Measurements from ENCODE around the gene EIF1. TPM values are rescaled to one million over a fixed set of nuclear protein-coding genes. Genes with fewer than 3 reads are reported as not detected.

EIF1 gene
- total and polyA plus RNA-seq, 2 of the 8 experiments (the other 6 are each of a cell fraction or from before 2014, with no cell fraction given): 175 to 539 TPM

- no peak overlapping the region for H3K4me2 ChIP-seq (ENCODE audit: insufficient read depth in 1 of 2, low read depth in 2 of 2, low read length in 2 of 2)
- 81% methylated on average over 24 of the region's 24 CpGs; no CpG with 5 or more reads in 1 of the 2 experiments for WGBS, 2 experiments (ENCODE audit: extremely low coverage in 1 of 2, insufficient coverage in 1 of 2, insufficient read length in 1 of 2, insufficient replicate concordance in 2 of 2, low coverage in 1 of 2, low lambda C conversion rate in 2 of 2, missing lambda C conversion rate in 1 of 2)
- no peak for DNase-seq (ENCODE audit: low read depth in 1 of 2, low spot score in 2 of 2)
These were observed 33.7 kb upstream of the EIF1 start for GRCh38 chr17:41654678-41655607.

More at GRCh38 chr17:41654678-41655607, 33.7 kb upstream of the EIF1 start:
- POLR2A ChIA-PET (ENCODE audit: partially characterized antibody): interaction anchor here (1.3 to 2.1 kb wide), 3 partner anchors 33 to 34 kb away, joined by 3 to 8 read pairs (median 6); partner anchors contain the start of gene EIF1
- FAIRE-seq: no peak
- Histone ChIP-seq H2AFZ (ENCODE audit: low read length) (peak overlapping the region; percentile 37; the same call in 1 of the 2 replicates), H2BK12ac (ENCODE audit: low read depth, low read length) (peak overlapping the region; percentile 44), H2AK5ac (ENCODE audit: low read depth, low read length) (no peak overlapping the region), H3K23me2 (ENCODE audit: low read depth, low read length) (peaks cover 7% of the 10 kb centered on the region; the same call in 1 of the 2 replicates), H3K23ac (ENCODE audit: insufficient read length) (no peak overlapping the region), H3K79me1 (ENCODE audit: low read depth, low read length) (no peaks in the 10 kb centered on the region), H2BK15ac (ENCODE audit: low read length) (peak overlapping the region; percentile 65), H3K36me3 (ENCODE audit: control insufficient read depth in 2 of 4, insufficient read depth in 4 of 4, low read length in 3 of 4) (no peaks in the 10 kb centered on the region), H3K4ac (replicated peaks; ENCODE audit: insufficient read length, low read depth, low read length) (peak overlapping the region; percentile 82), H3K9ac (replicated peaks in 1 of 4; ENCODE audit: extremely low read depth in 1 of 4, low read depth in 3 of 4, low read length in 3 of 4) (no peak overlapping the region), H3K14ac (ENCODE audit: insufficient read length) (no peak overlapping the region), H3K27ac (ENCODE audit: low read depth, low read length) (no peak overlapping the region), H4K91ac (replicated peaks; ENCODE audit: insufficient read length, low read length) (peak overlapping the region; percentile 92), H2BK120ac (replicated peaks; ENCODE audit: low read depth, low read length) (no peak overlapping the region), H4K8ac (ENCODE audit: extremely low read depth, insufficient read depth, low read length) (peak overlapping the region; percentile 92), H3K4me1 (replicated peaks in 1 of 4; ENCODE audit: control insufficient read depth in 3 of 4, insufficient read depth in 4 of 4, low read length in 3 of 4) (peaks cover 0 to 24% (median 8%) of the 10 kb centered on the region in 4 experiments; a peak in 5 of 7 replicates), H2BK20ac (ENCODE audit: low read length) (peak overlapping the region; percentile 48; the same call in 1 of the 2 replicates), H3K18ac (ENCODE audit: extremely low read depth, low read length) (peak overlapping the region; percentile 60), H3K79me2 (ENCODE audit: control insufficient read depth in 1 of 2, insufficient read depth in 2 of 2, low read length in 2 of 2) (no peaks in the 10 kb centered on the region), H4K20me1 (replicated peaks in 1 of 2; ENCODE audit: control insufficient read depth in 1 of 2, insufficient read depth in 2 of 2, low read length in 2 of 2) (peaks cover 0 to 5% of the 10 kb centered on the region in 2 experiments), H3K9me3 (ENCODE audit: insufficient read depth in 2 of 2, low read depth in 1 of 2, low read length in 1 of 2) (no peaks in the 10 kb centered on the region), H3K56ac (replicated peaks; ENCODE audit: insufficient read length, low read depth, low read length) (no peak overlapping the region), H2BK5ac (ENCODE audit: low read depth, low read length) (peak overlapping the region; percentile 75), H3K4me3 (ENCODE audit: extremely low read depth in 1 of 4, insufficient read depth in 2 of 4, low read depth in 3 of 4, low read length in 4 of 4) (no peak overlapping the region), H3K27me3 (replicated peaks in 1 of 4; ENCODE audit: control insufficient read depth in 3 of 4, extremely low read depth in 1 of 4, insufficient read depth in 3 of 4, low read length in 3 of 4) (no peaks in the 10 kb centered on the region), H4K5ac (ENCODE audit: insufficient read length, low read depth, low read length) (peak overlapping the region; percentile 61)
- TF ChIP-seq CHD2 (IDR thresholded peaks at IDR 0.05; ENCODE audit: low read length): no peak
- CTCF ChIA-PET (ENCODE audit: partially characterized antibody): interaction anchor here (0.7 to 20.4 kb wide), 11 partner anchors 8 to 1040 kb away, joined by 3 to 492 read pairs (median 3); partner anchors contain the start of gene KRT17
